SW480 (cell line): ENCODE results near the gene DUSP10.
A peak's percentile ranks its signal among the peaks of the same experiment; 100 is the strongest.

Source experiments
- DNase-seq: peaks from one replicate; pipeline ENCODE4 v3.0.0-alpha.2; 2016; ENCODE audit warnings: low spot score

DUSP10 gene

GRCh38 chr1:221741703-221742554 is at the start of gene DUSP10:
DUSP10 (minus strand) TSS chr1:221742089; CDS start chr1:221739744, 2,345 bp downstream.
- DNase-seq = peak; percentile 99

GRCh38 chr1:221788466-221788865 is 46.6 kb upstream of the DUSP10 start:
- no peak for DNase-seq

GRCh38 chr1:221786647-221787046 is 44.8 kb upstream of the DUSP10 start:
- no peak for DNase-seq

GRCh38 chr1:221783936-221784335 is 42.0 kb upstream of the DUSP10 start:
- no peak for DNase-seq

GRCh38 chr1:221783437-221783836 is 41.5 kb upstream of the DUSP10 start:
- DNase-seq = no peak

GRCh38 chr1:221782970-221783369 is 41.1 kb upstream of the DUSP10 start:
- peak; percentile 8 for DNase-seq

GRCh38 chr1:221782477-221782876 is 40.6 kb upstream of the DUSP10 start:
- peak; percentile 53 for DNase-seq

GRCh38 chr1:221781102-221781755 is 39.3 kb upstream of the DUSP10 start:
- DNase-seq = no peak

- no peak for DNase-seq
Observed at GRCh38 chr1:221780175-221780574, 38.3 kb upstream of the DUSP10 start.

- no peak for DNase-seq
Observed at GRCh38 chr1:221779771-221780170, 37.9 kb upstream of the DUSP10 start.

GRCh38 chr1:221778535-221779142 is 36.8 kb upstream of the DUSP10 start:
- DNase-seq = no peak

GRCh38 chr1:221778125-221778524 is 36.2 kb upstream of the DUSP10 start:
- DNase-seq = no peak

GRCh38 chr1:221777431-221778072 is 35.7 kb upstream of the DUSP10 start:
- peak; percentile 46 for DNase-seq

GRCh38 chr1:221776495-221777301 is 34.8 kb upstream of the DUSP10 start:
- no peak for DNase-seq

- no peak for DNase-seq
Observed at GRCh38 chr1:221775206-221775605, 33.3 kb upstream of the DUSP10 start.

- no peak for DNase-seq
Observed at GRCh38 chr1:221774054-221774842, 32.4 kb upstream of the DUSP10 start.

GRCh38 chr1:221773383-221773782 is 31.5 kb upstream of the DUSP10 start:
- no peak for DNase-seq

- DNase-seq = no peak
Observed at GRCh38 chr1:221772117-221772516, 30.2 kb upstream of the DUSP10 start.

GRCh38 chr1:221768444-221769066 is 26.7 kb upstream of the DUSP10 start:
- DNase-seq = peak; percentile 28

- no peak for DNase-seq
Observed at GRCh38 chr1:221766210-221766609, 24.3 kb upstream of the DUSP10 start.
